K562 (cell line): ENCODE measurements around the gene DTL. TPM values are rescaled to one million over a fixed set of nuclear protein-coding genes. Genes with fewer than 3 reads are reported as not detected.

Experiments used
- ATAC-seq: fragments of 200-7000 bp; cut with Tn5 transposase; 3 replicates; pipeline ENCODE4 v1.9.1; 2020; ENCODE audit warnings: moderate library complexity
- BruUV-seq: library from RNA; stranded (reverse); fragments of 400-500 nt; replicated peaks from 2 replicates; lab custom pipeline; 2021; lab: Mats Ljungman, UMichigan
- CTCF ChIA-PET: fragments of 300-600 bp; formaldehyde crosslinking; extraction: SDS; loops from one replicate; lab custom pipeline; 2021; ENCODE audit warnings: low intra/inter-chr PET ratio; lab: Yijun Ruan, JAX
- POLR2A ChIA-PET: fragments of 300-600, 350-650 bp; sonication (Branson Sonifier 250); formaldehyde crosslinking; extraction: SDS; loops from one replicate; lab custom pipeline; 2021; ENCODE audit warnings: antibody characterized with exemption, inconsistent platforms; lab: Yijun Ruan, JAX
- DNase-seq, 4 experiments: peaks; one replicate each; pipeline versions ENCODE4 v3.0.0 to v3.0.0-alpha.2; 2011 to 2018; ENCODE audit warnings: low spot score in 3 of 4, mixed read lengths in 3 of 4; ENCODE audit errors: extremely low read depth in 1 of 4
- FAIRE-seq: peaks from 2 replicates; lab custom pipeline; 2011; peaks lifted over from hg19 to GRCh38; lab: Jason Lieb, UNC
- H2AFZ ChIP-seq: 2 replicates; pipeline ENCODE4 v1.6.0; 2011; ENCODE audit warnings: low read depth, low read length, control low read depth, inconsistent platforms
- H3K27ac ChIP-seq: fragments of 200-600 bp; 3 replicates; pipeline ENCODE4 v1.8.0; 2011; ENCODE audit warnings: low read depth, mild to moderate bottlenecking, control low read depth, inconsistent platforms, low read length, moderate library complexity, mixed read lengths; ENCODE audit errors: extremely low read depth
- H3K27me3 ChIP-seq, 2 experiments: fragments of 300-600 bp in 1 of 2; 2 replicates in 1 of 2; 3 replicates in 1 of 2; pipeline versions ENCODE4 v1.6.0 to v1.8.0; 2011; ENCODE audit warnings: inconsistent platforms in 2 of 2, low read length in 2 of 2, mild to moderate bottlenecking in 1 of 2, mixed read lengths in 1 of 2, moderate library complexity in 1 of 2; ENCODE audit not compliant: control insufficient read depth in 2 of 2, insufficient read depth in 2 of 2
- H3K36me3 ChIP-seq: fragments of 300-600 bp; 3 replicates; pipeline ENCODE4 v1.8.0; 2011; ENCODE audit warnings: mild to moderate bottlenecking, low read length, inconsistent platforms; ENCODE audit not compliant: control insufficient read depth, insufficient read depth
- H3K4me1 ChIP-seq, 2 experiments: fragments of 200-600 bp in 1 of 2; replicated peaks in 1 of 2; 2 replicates in 1 of 2; 3 replicates in 1 of 2; pipeline versions ENCODE4 v1.5.1 to v1.8.0; 2011; ENCODE audit warnings: inconsistent platforms in 2 of 2, low read length in 2 of 2, mild to moderate bottlenecking in 1 of 2, mixed read lengths in 1 of 2, moderate library complexity in 1 of 2; ENCODE audit not compliant: control insufficient read depth in 2 of 2, insufficient read depth in 2 of 2
- H3K4me2 ChIP-seq: 2 replicates; pipeline ENCODE4 v1.6.1; 2011; ENCODE audit warnings: low read length, control low read depth, inconsistent platforms, mixed read lengths; ENCODE audit not compliant: insufficient read depth
- H3K4me3 ChIP-seq: fragments of 200-600 bp; sonication (generic), shearing (Covaris generic); 2 replicates; pipeline ENCODE4 v1.5.1; 2016; ENCODE audit warnings: control low read depth, inconsistent platforms
- H3K79me2 ChIP-seq: fragments of 200-600 bp; 3 replicates; pipeline ENCODE4 v1.8.0; 2011; ENCODE audit warnings: low read length, inconsistent platforms; ENCODE audit not compliant: control insufficient read depth, insufficient read depth
- H3K9ac ChIP-seq, 2 experiments: 2 replicates each; pipeline versions ENCODE4 v1.6.0 to v1.6.1; 2011; ENCODE audit warnings: low read depth in 2 of 2, low read length in 2 of 2, control low read depth in 1 of 2, inconsistent platforms in 1 of 2, mild to moderate bottlenecking in 1 of 2, mixed read lengths in 1 of 2; ENCODE audit not compliant: insufficient read depth in 1 of 2
- H3K9me1 ChIP-seq: one replicate; pipeline ENCODE4 v1.6.0; 2011; ENCODE audit warnings: inconsistent platforms, mild to moderate bottlenecking, low read length, moderate library complexity; ENCODE audit not compliant: control insufficient read depth, insufficient read depth
- H3K9me3 ChIP-seq: replicated peaks from 2 replicates; pipeline ENCODE4 v1.5.1; 2011; ENCODE audit warnings: low read depth, low read length, inconsistent platforms; ENCODE audit not compliant: control insufficient read depth, insufficient read depth
- H4K20me1 ChIP-seq: replicated peaks from 2 replicates; pipeline ENCODE4 v1.6.1; 2011; ENCODE audit warnings: low read length, inconsistent platforms, mixed read lengths; ENCODE audit not compliant: control insufficient read depth, insufficient read depth
- E2F6 ChIP-seq, 2 experiments: IDR thresholded peaks; 2 replicates each; pipeline ENCODE4 v1.6.1; 2011; ENCODE audit warnings: borderline replicate concordance in 1 of 2, control low read depth in 1 of 2, low read depth in 1 of 2, low read length in 1 of 2, mild to moderate bottlenecking in 1 of 2, mixed read lengths in 1 of 2, moderate library complexity in 1 of 2; ENCODE audit not compliant: insufficient read depth in 1 of 2, insufficient read length in 1 of 2, poor library complexity in 1 of 2, severe bottlenecking in 1 of 2; ENCODE audit errors: extremely low read depth in 1 of 2
- ETV5 ChIP-seq: sonication (generic); formaldehyde crosslinking; IDR thresholded peaks from 2 replicates; pipeline ENCODE4 v1.4.0; 2020; ENCODE audit warnings: low read depth, mild to moderate bottlenecking, missing genetic modification reagents
- GABPA ChIP-seq: fragments of 200-800 bp; sonication (Bioruptor generic); conservative IDR thresholded peaks from 2 replicates; pipeline ENCODE4 v1.6.1; 2016; ENCODE audit warnings: low read depth, missing genetic modification characterization, missing compliant biosample characterization
- GABPB1 ChIP-seq: sonication (generic); formaldehyde crosslinking; IDR thresholded peaks from 2 replicates; pipeline ENCODE4 v1.8.0; 2022; ENCODE audit warnings: mild to moderate bottlenecking, missing genetic modification reagents
- HMG20A ChIP-seq: fragments of 450-650 bp; formaldehyde crosslinking; conservative IDR thresholded peaks from 2 replicates; pipeline ENCODE4 v1.4.0; 2020; ENCODE audit warnings: mild to moderate bottlenecking, mixed read lengths
- NFIC ChIP-seq: fragments of 450-650 bp; IDR thresholded peaks from 2 replicates; pipeline ENCODE4 v1.6.1; 2017; ENCODE audit warnings: mild to moderate bottlenecking, inconsistent platforms
- SOX6 ChIP-seq: fragments of 450-650 bp; IDR thresholded peaks from 2 replicates; pipeline ENCODE4 v1.6.1; 2014; ENCODE audit warnings: mild to moderate bottlenecking
- U2AF1 ChIP-seq: fragments of 200-400 bp; formaldehyde crosslinking; optimal IDR thresholded peaks from 2 replicates; pipeline ENCODE3; 2017; ENCODE audit warnings: mild to moderate bottlenecking, low read depth, low read length, moderate library complexity
- UBTF ChIP-seq, 2 experiments: IDR thresholded peaks; 2 replicates each; pipeline ENCODE4 v1.6.1; 2012; ENCODE audit warnings: improper control_type of control experiment in 2 of 2, low read depth in 2 of 2, low read length in 2 of 2, borderline replicate concordance in 1 of 2
- ZNF277 ChIP-seq: fragments of 250-450 bp; sonication (Bioruptor Pico); IDR thresholded peaks from 2 replicates; pipeline ENCODE4 v1.8.0; 2022; ENCODE audit warnings: inconsistent platforms, mild to moderate bottlenecking, moderate library complexity, borderline replicate concordance
- ZNF408 ChIP-seq: fragments of 250-450 bp; sonication (Bioruptor Pico); IDR thresholded peaks from 2 replicates; pipeline ENCODE4 v1.4.0; 2020; ENCODE audit warnings: low read depth, mild to moderate bottlenecking, moderate library complexity
- ZNF583 ChIP-seq: fragments of 250-450 bp; sonication (Bioruptor Pico); IDR thresholded peaks from 2 replicates; pipeline ENCODE4 v1.4.0; 2020
- WGBS: fragments of 100-300 bp; shearing (Covaris generic); methylation state at CpG from one replicate; pipeline ENCODE4 v1.1.6; 2016; ENCODE audit warnings: low coverage, mixed read lengths; ENCODE audit not compliant: insufficient coverage; ENCODE audit errors: missing lambda C conversion rate; 5-methylcytosine and 5-hydroxymethylcytosine counted together
- in situ Hi-C: fragments of 300-500 bp; cut with MboI; formaldehyde crosslinking; loops from 4 replicates; pipeline ENCODE4 v1.15.0; 2018; ENCODE audit warnings: inconsistent platforms, mixed read lengths
- intact Hi-C: fragments of 100-400 bp; cut with micrococcal nuclease; formaldehyde crosslinking; loops from 2 replicates; pipeline ENCODE4 v1.14.2; 2022
- polyA plus RNA-seq, 8 experiments: library from polyadenylated mRNA; depleted of rRNA in 4 of 8; stranded (reverse) in 5 of 8; unstranded in 3 of 8; fragments of >200 nt; fragmentation: Nextera tagmentation in 2 of 8; fragmentation: Illumina TruSeq in 1 of 8; extraction: Ambion mirVana in 2 of 8; extraction: Trizol in 1 of 8; gene quantifications; 2 replicates each; pipeline versions ENCODE4 v1.2.1 to v1.2.3, GENCODE V29; 2011 to 2014; ENCODE audit warnings: inconsistent platforms in 1 of 8, missing spikeins in 1 of 8
- total RNA-seq, 7 experiments: library from RNA; depleted of rRNA in 6 of 7; stranded (reverse); fragments of >200 nt in 6 of 7; fragmentation: Illumina TruSeq in 2 of 7; extraction: Trizol in 2 of 7; gene quantifications; 2 replicates each; pipeline versions ENCODE4 v1.2.1 to v1.2.3, GENCODE V29; 2011 to 2021; ENCODE audit warnings: low replicate concordance in 1 of 7

DTL gene
- total and polyA plus RNA-seq, 9 of the 15 experiments (the other 6 are each of a cell fraction or from before 2014, with no cell fraction given) = 38.3 to 81.0 (median 63.2) TPM

- 89% methylated on average over 6 of the region's 6 CpGs for WGBS
- Histone ChIP-seq H3K79me2 (no peaks in the 10 kb centered on the region), H3K36me3 (peaks cover 66% of the 10 kb centered on the region), H2AFZ (no peak overlapping the region), H4K20me1 (no peaks in the 10 kb centered on the region), H3K27me3 (no peaks in the 10 kb centered on the region), H3K27ac (no peak overlapping the region), H3K4me3 (no peak overlapping the region), H3K4me1 (no peaks in the 10 kb centered on the region), H3K9me3 (peaks cover 16% of the 10 kb centered on the region), H3K9ac (no peak overlapping the region), H3K9me1 (no peaks in the 10 kb centered on the region), H3K4me2 (no peak overlapping the region)
- intact Hi-C loops = no loop called here
- in situ Hi-C loops = no loop called here
- FAIRE-seq (no peak), DNase-seq (no peak), ATAC-seq (peak; percentile 24; the same call in 2 of the 3 replicates)
- ChIA-PET CTCF (interaction anchor here (0.7 kb wide), 1 partner anchor 10 kb away, joined by 7 read pairs; no protein-coding TSS in a partner anchor), POLR2A (interaction anchor here (0.8 to 1.7 kb wide), 6 partner anchors 13 to 341 kb away, joined by 3 to 6 read pairs (median 3); partner anchors contain the start of genes DTL and INTS7)
- no TSS peak for BruUV-seq
- TF ChIP-seq ZNF277 (CRISPR knock-in tag) (no peak), U2AF1 (no peak), UBTF (IDR thresholded peaks at IDR 0.05; ENCODE audit: borderline replicate concordance in 1 of 2, low read depth in 2 of 2, low read length in 2 of 2) (no peak), ETV5 (CRISPR knock-in tag) (no peak), GABPA (no peak), GABPB1 (no peak), E2F6 (IDR thresholded peaks at IDR 0.05; ENCODE audit: borderline replicate concordance in 1 of 2, extremely low read depth in 1 of 2, insufficient read depth in 1 of 2, insufficient read length in 1 of 2, low read depth in 1 of 2, low read length in 1 of 2, poor library complexity in 1 of 2, severe bottlenecking in 1 of 2) (peak in 1 of 2 experiments; percentile 23), ZNF583 (CRISPR knock-in tag) (peak; percentile 98), SOX6 (no peak), ZNF408 (CRISPR knock-in tag) (no peak), HMG20A (CRISPR knock-in tag) (no peak), NFIC (peak; percentile 95)
These were observed 25.3 kb downstream of the DTL start for GRCh38 chr1:212060632-212061472.
